ENCODE measurements around the gene AP1S3.

The AP1S3 gene

DNA sequence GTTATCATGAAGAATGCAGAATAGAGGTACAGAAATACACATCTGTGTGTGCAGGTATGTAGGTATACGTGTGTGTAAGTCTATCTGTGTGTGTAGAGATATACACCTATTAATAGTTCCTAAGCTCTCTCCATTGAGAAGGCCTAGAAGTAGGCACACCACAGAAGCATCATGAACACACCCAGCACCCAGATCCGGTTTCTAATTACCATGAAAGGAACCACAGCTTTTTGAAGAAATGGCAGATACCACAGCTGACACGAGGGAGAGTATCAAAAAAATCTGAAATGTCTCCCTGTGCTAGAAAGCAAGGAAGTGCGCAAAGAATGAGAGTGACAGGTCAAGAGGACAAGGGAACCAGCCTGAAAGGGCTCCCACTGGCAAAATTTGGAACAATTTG, 27.7 kb upstream of the AP1S3 start:
- TF ChIP-seq, protein P1, sequence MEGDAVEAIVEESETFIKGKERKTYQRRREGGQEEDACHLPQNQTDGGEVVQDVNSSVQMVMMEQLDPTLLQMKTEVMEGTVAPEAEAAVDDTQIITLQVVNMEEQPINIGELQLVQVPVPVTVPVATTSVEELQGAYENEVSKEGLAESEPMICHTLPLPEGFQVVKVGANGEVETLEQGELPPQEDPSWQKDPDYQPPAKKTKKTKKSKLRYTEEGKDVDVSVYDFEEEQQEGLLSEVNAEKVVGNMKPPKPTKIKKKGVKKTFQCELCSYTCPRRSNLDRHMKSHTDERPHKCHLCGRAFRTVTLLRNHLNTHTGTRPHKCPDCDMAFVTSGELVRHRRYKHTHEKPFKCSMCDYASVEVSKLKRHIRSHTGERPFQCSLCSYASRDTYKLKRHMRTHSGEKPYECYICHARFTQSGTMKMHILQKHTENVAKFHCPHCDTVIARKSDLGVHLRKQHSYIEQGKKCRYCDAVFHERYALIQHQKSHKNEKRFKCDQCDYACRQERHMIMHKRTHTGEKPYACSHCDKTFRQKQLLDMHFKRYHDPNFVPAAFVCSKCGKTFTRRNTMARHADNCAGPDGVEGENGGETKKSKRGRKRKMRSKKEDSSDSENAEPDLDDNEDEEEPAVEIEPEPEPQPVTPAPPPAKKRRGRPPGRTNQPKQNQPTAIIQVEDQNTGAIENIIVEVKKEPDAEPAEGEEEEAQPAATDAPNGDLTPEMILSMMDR (IDR thresholded peaks at IDR 0.05; ENCODE audit: low read depth, low read length, missing control alignments), result no peak
- no peak overlapping the region for H3K4me3 ChIP-seq (ENCODE audit: low read depth, low read length)
- no peak for DNase-seq (ENCODE audit: low read depth)

DNA sequence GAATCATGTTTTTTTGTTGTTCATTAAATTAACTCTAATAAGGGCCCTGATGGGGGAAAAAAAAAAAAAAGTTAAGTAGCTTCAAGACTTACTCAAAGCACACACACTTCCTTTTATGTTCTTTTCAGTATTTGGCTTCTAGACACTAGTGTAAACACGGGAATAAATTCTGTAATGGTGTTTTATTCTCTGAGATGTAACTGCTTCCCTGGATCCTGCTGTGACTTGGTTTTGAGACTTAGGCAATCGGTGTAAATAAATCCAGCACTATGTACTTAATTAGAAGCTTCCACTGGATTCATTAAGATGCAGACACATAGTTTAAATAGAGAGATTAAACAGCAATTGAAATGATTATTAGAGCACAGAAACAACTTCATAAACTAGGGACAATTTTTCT, 26.1 kb upstream of the AP1S3 start:
- DNase-seq (ENCODE audit: low read depth), result no peak
- H3K4me3 ChIP-seq (ENCODE audit: low read depth, low read length), result no peak overlapping the region
- TF ChIP-seq, protein P1 (IDR thresholded peaks at IDR 0.05; ENCODE audit: low read depth, low read length, missing control alignments), result no peak

GRCh38 chr2:223860809-223861738, 23.7 kb upstream of the AP1S3 start:
- H3K4me3 ChIP-seq (ENCODE audit: low read depth, low read length), result no peak overlapping the region
- no peak for DNase-seq (ENCODE audit: low read depth)
- TF ChIP-seq, protein P1 (IDR thresholded peaks at IDR 0.05; ENCODE audit: low read depth, low read length, missing control alignments), result no peak

DNA sequence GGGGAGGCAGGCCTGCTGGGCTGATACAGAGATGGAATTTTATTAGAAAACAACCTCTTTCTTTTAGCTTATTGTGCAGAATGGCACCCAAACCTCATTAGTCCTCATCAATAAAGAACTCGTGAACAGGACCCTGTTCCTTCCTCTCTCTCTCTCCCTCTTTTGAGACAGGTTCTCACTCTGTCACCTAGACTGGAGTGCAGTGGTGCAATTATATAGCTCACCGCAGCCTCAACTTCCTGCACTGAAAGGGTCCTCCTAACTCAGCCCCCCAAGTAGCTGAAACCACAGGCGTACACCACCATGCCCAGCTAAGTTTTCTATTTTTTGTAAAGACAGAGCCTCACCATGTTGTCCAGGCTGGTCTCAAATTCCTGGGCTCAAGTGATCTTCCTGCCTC, 21.7 kb upstream of the AP1S3 start:
- DNase-seq (ENCODE audit: low read depth), result no peak
- TF ChIP-seq, protein P1 (IDR thresholded peaks at IDR 0.05; ENCODE audit: low read depth, low read length, missing control alignments), result no peak

DNA sequence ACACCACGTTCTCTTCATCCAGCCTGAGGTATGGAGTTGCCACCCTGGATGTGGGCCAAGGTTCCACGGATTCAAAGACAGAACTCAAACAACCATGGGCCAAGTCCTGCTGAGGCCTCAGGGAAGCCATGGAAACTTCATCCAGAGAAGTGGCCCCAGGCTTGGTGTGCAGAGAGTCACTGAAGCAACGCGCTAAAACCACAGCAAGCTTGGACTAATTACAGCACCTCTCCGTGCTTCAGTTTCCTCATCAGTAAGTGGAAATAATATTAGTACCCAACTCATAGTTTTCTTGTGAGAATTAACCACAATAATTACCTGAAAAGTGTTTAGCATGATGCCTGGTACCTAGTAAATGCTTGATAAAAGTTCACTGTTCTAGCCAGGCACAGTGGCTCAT, 19.2 kb upstream of the AP1S3 start:
- no peak for DNase-seq (ENCODE audit: low read depth)
- TF ChIP-seq, protein P1 (IDR thresholded peaks at IDR 0.05; ENCODE audit: low read depth, low read length, missing control alignments), result no peak
- H3K4me3 ChIP-seq (ENCODE audit: low read depth, low read length), result no peak overlapping the region

More for the DNA sequence above, 21.7 kb upstream of the AP1S3 start:
- H3K4me3 ChIP-seq (ENCODE audit: low read depth, low read length), result no peak overlapping the region

- TF ChIP-seq, protein P1 (IDR thresholded peaks at IDR 0.05; ENCODE audit: low read depth, low read length, missing control alignments), result no peak
- no peak for DNase-seq (ENCODE audit: low read depth)
- no peak overlapping the region for H3K4me3 ChIP-seq (ENCODE audit: low read depth, low read length)
These were observed 18.6 kb upstream of the AP1S3 start for GRCh38 chr2:223856021-223856420.

DNA sequence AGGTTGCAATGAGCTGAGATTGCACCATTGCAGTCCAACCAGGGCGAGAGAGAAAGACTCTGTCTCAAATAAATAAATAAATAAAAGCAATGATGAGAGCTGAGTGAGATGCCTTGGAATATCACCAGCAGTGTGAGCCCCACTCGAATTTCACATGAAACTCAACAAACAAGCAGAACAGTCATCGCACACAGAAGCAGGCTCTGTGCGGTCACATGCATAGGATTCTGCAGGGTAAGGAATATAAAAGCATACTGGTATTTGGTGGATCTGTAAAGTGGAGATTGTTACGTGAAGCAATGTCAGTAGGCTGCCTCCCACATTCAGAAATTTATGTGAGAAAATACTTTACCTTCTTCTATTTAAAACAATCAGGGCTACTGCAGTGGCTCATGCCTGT, 18.0 kb upstream of the AP1S3 start:
- TF ChIP-seq, protein P1 (IDR thresholded peaks at IDR 0.05; ENCODE audit: low read depth, low read length, missing control alignments), result no peak
- no peak overlapping the region for H3K4me3 ChIP-seq (ENCODE audit: low read depth, low read length)
- no peak for DNase-seq (ENCODE audit: low read depth)
